Activated CD4-positive, CD25-positive, alpha-beta regulatory T cell (primary cell): ENCODE results near the gene DOCK1.

ENCODE experiments used
- DNase-seq, 4 experiments: peaks; one replicate each; lab custom pipeline; 2025; lab: John Stamatoyannopoulos, UW

Gene DOCK1

DNA sequence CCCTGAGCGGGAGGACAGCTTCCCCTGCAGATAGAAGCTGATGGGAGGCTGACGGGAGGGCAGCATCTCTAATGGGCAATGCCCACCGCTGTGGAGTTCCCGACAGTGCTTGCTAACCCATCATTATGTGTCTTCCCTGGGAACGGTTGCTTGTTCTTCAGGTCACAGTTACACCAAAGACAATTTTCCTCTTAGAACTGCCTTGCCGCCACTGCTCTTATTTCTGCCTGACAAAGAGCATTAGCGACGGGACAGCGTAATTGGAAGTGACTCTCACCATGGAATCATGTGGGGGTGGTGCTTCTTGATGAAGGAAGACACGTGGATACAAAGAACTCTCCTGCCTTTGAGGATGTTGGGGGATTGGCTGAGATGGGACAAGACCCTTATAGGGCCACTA, 562.6 kb downstream of the DOCK1 start:
- no peak for DNase-seq

DNA sequence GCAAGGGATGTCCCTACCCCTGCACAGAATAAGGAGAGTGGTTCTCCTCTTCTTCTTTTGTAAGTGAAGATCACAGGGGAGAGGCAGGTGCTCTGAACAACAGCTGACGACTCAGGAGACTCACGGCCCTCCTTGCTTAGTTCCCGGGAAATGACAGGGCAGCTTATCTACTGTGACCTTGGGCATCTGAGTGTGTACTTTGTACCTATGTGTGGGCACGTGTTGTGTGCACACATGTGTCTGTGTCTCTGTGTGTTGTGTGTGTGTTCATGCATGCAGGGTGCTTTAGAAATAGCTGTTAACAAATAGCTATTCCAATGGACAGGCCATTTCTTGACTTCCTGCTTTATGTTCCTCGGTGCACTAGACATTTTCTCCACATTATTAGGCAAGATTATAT, 563.4 kb downstream of the DOCK1 start:
- no peak for DNase-seq

- no peak for DNase-seq
Observed at GRCh38 chr10:127470911-127471310, 565.7 kb downstream of the DOCK1 start.

GRCh38 chr10:127472976-127473375, 567.7 kb downstream of the DOCK1 start:
- no peak for DNase-seq

GRCh38 chr10:127474501-127474900, 569.3 kb downstream of the DOCK1 start:
- DNase-seq: no peak

DNA sequence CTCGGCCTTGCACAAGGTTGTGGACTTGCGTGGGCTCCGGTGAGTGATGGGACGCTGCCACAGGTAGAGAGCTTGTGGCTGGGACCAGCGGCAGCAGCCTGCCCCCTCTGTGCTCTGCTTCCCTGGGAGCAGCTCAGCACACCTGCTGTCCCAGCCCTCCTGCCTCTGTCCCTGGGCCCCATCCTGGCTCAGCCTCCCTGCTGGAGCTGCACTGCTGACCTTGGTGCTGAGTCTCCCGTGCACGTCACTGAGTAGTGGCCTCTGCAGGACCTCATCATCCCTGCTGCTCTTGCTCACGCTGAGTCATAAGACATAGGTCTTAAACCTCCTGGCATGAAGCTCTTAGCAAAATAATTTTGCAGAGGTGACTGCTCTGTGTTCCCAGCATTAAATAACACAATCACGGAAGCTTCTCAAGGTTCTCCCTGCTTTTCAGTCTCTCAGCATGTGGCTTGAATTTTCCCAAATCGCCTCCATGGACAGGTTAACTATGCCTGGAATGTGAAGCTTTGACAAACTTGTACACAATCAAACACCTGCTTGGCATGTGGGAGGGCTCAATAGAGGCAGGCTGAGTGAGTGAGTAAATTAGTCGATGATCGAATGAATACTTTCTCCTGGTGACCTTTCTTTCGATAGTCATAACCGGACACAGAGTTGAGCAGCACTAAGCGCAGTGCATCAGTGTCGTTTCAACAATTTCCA, 580.1 kb downstream of the DOCK1 start:
- DNase-seq: no peak

DNA sequence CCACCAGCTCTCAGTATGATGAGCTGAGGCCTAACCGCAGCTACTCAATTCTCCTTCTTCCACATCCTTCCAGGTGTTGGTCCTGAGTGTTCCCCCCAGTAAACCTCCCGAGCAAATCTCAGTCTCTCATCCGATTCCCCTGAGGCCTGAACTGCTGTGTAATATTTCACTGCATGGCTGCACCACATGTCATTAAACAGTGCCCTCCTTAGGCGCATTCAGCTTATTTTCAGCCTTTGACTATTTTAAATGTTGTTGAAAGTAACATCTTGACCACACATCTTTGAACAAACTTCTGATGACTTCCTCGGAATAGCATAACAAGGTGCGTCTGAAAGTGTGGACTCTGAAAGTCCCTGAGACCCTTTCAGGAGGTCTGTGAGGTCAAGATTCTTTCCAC, 581.1 kb downstream of the DOCK1 start:
- no peak for DNase-seq

DNA sequence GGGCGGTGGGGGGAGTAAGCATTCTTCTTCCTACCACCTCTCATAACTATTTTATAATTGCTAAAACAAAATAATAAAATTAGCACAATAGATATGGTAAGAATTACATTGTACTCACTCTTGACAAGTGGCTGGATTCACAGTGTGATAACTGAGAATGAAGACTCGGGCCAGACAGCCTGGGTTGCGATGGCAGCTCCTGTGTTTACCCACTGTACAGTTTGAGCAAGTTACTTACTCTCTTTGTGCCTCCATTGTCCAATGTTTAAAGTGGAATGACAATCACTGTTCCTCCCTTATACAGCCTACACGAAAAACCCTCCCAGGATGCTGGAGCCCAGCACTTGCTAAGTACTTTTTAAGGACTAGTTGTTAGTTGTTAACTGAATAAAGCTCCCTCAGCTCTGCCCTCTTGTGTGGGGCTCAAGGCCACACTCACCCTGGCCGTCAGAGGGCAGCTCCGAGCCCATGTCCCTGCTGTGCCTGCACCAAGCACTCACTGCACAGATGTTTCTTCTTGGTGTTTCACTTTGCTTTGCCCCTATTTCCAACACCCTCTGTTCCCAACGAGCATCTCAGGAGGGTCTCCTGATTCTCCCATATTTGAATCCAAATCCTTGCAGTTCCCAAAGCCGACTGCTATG, 587.5 kb downstream of the DOCK1 start:
- no peak for DNase-seq

- no peak for DNase-seq
Observed at GRCh38 chr10:127496035-127496434, 590.8 kb downstream of the DOCK1 start.

DNA sequence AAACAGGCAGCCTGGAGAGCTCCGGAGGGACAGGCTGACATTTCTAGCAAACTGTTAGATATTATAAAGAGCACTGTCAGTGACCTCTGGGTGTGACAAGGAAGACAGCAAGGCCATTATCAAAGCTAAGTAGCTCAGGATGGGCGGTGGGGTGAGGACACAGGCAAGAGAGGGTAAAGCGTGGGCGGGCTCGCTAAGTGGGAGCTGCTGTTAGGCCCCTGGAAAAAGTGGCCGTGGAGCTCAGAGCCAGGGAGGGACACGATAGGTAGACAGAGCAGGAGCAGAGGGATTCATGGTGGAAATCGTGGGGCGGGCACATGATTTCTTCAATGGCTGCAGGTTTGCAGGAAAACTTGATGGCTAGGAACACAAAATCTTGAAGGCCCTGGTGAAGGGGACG, 592.5 kb downstream of the DOCK1 start:
- DNase-seq: no peak

GRCh38 chr10:127498087-127498486, 592.9 kb downstream of the DOCK1 start:
- DNase-seq: no peak

DNA sequence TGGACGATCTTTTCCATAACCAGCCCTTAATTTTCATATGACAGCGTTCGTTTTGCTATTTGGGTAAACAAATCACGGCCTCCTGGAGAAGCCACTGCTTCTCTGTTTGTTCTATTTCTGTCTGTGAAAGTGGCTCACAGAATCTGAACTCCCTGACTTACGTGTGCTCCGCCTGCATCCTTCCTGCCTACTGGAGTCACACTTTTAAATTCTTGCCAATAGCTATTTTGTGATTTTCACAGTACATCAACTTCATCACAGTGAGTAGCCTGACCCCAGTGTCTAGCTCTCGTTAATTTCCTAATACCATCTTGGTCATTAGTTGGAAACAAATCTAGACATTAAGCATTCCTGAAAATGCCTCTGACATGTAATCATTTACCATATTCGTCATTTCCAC, 594.9 kb downstream of the DOCK1 start:
- DNase-seq: no peak
